ENCODE results near the gene ERC2.

Gene ERC2

GRCh38 chr3:55812394-55813013, 655.8 kb downstream of the ERC2 start:
- no peak for DNase-seq

GRCh38 chr3:55807210-55807609, 661.1 kb downstream of the ERC2 start:
- no peak for DNase-seq

GRCh38 chr3:55805169-55805568, 663.1 kb downstream of the ERC2 start:
- DNase-seq: no peak

GRCh38 chr3:55804170-55805095, 663.8 kb downstream of the ERC2 start:
- DNase-seq: no peak

- DNase-seq: no peak
Measured at GRCh38 chr3:55802816-55803215, 665.5 kb downstream of the ERC2 start.

- DNase-seq: no peak
Measured at GRCh38 chr3:55801676-55802075, 666.6 kb downstream of the ERC2 start.

- no peak for DNase-seq
Measured at GRCh38 chr3:55801068-55801467, 667.2 kb downstream of the ERC2 start.

- DNase-seq: no peak
Measured at GRCh38 chr3:55797775-55798174, 670.5 kb downstream of the ERC2 start.

GRCh38 chr3:55797084-55797483, 671.2 kb downstream of the ERC2 start:
- no peak for DNase-seq

- no peak for DNase-seq
Measured at GRCh38 chr3:55796533-55796932, 671.7 kb downstream of the ERC2 start.

- no peak for DNase-seq
Measured at GRCh38 chr3:55795746-55796145, 672.5 kb downstream of the ERC2 start.

- no peak for DNase-seq
Measured at GRCh38 chr3:55795296-55795695, 673.0 kb downstream of the ERC2 start.

- no peak for DNase-seq
Measured at GRCh38 chr3:55792742-55793141, 675.5 kb downstream of the ERC2 start.

- DNase-seq: no peak
Measured at GRCh38 chr3:55792009-55792408, 676.3 kb downstream of the ERC2 start.

GRCh38 chr3:55790596-55791350, 677.5 kb downstream of the ERC2 start:
- no peak for DNase-seq

GRCh38 chr3:55789516-55789915, 678.8 kb downstream of the ERC2 start:
- DNase-seq: no peak

- DNase-seq: no peak
Measured at GRCh38 chr3:55782807-55783206, 685.5 kb downstream of the ERC2 start.

GRCh38 chr3:55782351-55782750, 685.9 kb downstream of the ERC2 start:
- no peak for DNase-seq

- no peak for DNase-seq
Measured at GRCh38 chr3:55780913-55781312, 687.4 kb downstream of the ERC2 start.

GRCh38 chr3:55779543-55779942, 688.7 kb downstream of the ERC2 start:
- DNase-seq: no peak

- DNase-seq: no peak
Measured at GRCh38 chr3:55775366-55776154, 692.7 kb downstream of the ERC2 start.

GRCh38 chr3:55774856-55775255, 693.4 kb downstream of the ERC2 start:
- no peak for DNase-seq

- no peak for DNase-seq
Measured at GRCh38 chr3:55771503-55771902, 696.8 kb downstream of the ERC2 start.
